Measurements from ENCODE around the gene PRDM8.

Gene PRDM8

GRCh38 chr4:80201252-80202151 is 4.2 kb downstream of the PRDM8 start:
- peak overlapping the region; percentile 67 for H3K4me3 ChIP-seq (ENCODE audit: low read length)
- peak; percentile 62 for DNase-seq (ENCODE audit: low read depth)
- TF ChIP-seq CTCF (conservative IDR thresholded peaks at IDR 0.05; ENCODE audit: low read length): no peak; the same call in 1 of the 2 replicates

GRCh38 chr4:80202190-80202711 is 4.9 kb downstream of the PRDM8 start:
- TF ChIP-seq CTCF (conservative IDR thresholded peaks at IDR 0.05; ENCODE audit: low read length): peak; percentile 50
- peak; percentile 82 for DNase-seq (ENCODE audit: low read depth)
- peak overlapping the region; percentile 67 for H3K4me3 ChIP-seq (ENCODE audit: low read length)

- peak overlapping the region; percentile 67 for H3K4me3 ChIP-seq (ENCODE audit: low read length)
- no peak for TF ChIP-seq CTCF (conservative IDR thresholded peaks at IDR 0.05; ENCODE audit: low read length)
- DNase-seq (ENCODE audit: low read depth): no peak
Measured at GRCh38 chr4:80202741-80203553, 5.6 kb downstream of the PRDM8 start.

GRCh38 chr4:80204433-80205011 is 7.2 kb downstream of the PRDM8 start:
- no peak overlapping the region for H3K4me3 ChIP-seq (ENCODE audit: low read length)
- no peak for TF ChIP-seq CTCF (conservative IDR thresholded peaks at IDR 0.05; ENCODE audit: low read length)
- DNase-seq (ENCODE audit: low read depth): no peak

GRCh38 chr4:80206111-80206510 is 8.8 kb downstream of the PRDM8 start:
- TF ChIP-seq CTCF (conservative IDR thresholded peaks at IDR 0.05; ENCODE audit: low read length): no peak

GRCh38 chr4:80206521-80207171 is 9.3 kb downstream of the PRDM8 start:
- no peak for TF ChIP-seq CTCF (conservative IDR thresholded peaks at IDR 0.05; ENCODE audit: low read length)
- H3K4me3 ChIP-seq (ENCODE audit: low read length): no peak overlapping the region
- DNase-seq (ENCODE audit: low read depth): no peak

More at GRCh38 chr4:80206111-80206510, 8.8 kb downstream of the PRDM8 start:
- no peak for DNase-seq (ENCODE audit: low read depth)
- no peak overlapping the region for H3K4me3 ChIP-seq (ENCODE audit: low read length)

Measured in AG10803 (cell line).